Eye (tissue), 1 donor: ENCODE measurements around the gene ITSN1.

ENCODE experiments used
- DNase-seq: peaks from one replicate; pipeline ENCODE4 v3.0.0-alpha.2; 2015

Gene ITSN1

DNA sequence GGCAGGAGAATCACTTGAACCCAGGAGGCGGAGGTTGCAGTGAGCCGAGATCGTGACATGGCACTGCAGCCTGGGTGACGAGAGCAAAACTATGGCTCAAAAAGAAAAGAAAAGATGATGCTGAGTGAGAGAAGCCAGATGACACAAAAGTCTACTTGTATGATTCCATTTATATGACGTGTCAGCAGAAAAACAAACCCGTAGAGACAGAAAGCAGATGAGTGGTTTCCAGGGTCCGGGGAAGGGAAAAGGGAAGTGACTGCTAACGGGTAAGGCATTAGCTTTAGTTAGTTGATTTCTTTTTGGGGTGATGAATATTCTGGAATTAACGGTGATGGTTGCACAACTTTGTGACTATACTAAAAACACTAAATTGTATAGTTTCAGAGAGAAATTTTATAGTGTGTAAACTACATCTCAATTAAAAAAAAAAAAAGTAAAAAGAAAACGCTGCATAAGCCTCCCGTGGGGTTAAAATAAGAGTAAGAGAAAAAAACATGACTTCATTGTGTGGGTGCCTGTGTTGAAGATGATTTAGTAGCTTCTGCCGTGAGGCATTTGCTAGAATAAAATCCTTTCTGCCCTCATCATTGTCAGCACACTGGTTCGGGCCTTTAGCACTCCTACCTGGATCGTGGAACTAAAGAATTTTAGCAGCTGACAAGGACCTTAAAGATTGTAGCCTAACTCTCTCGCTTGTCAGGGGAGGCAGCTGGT, 298.0 kb downstream of the ITSN1 start:
- no peak for DNase-seq

DNA sequence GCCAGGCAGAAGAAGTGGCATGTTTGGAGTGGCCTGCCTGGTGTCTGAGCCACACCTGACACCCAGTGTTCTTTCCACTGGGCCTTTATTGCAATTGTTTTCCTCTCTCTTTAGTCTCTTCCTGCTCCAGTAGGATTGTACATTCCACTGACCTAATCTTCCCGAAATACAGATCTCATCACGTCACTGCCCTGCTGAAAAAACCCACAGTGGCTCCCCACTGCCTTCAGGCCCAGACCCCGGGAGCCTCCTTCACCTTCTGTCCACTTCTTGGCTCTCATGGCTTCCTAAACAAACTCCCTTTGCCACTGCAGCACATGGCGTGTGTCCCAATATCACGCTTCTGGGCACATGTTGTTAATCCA, 298.6 kb downstream of the ITSN1 start:
- no peak for DNase-seq

DNA sequence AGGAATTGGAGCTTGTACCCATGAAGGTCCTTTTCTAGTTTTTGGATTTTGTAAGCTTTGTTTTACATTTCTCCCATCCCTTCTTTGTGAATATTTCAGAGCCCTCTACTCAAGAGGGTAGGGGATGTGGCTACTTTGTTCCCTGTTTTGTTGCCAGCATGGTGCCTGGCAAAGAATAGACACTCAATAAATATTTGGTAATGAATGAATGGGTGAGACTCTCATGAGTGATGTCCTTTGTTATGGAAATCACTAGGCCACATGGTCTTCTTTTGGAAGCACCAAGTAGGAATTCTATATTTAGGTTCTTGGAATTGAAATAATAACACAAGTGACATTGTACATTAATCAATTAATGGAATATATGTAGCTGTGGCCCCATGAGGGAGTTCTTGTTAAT, 300.1 kb downstream of the ITSN1 start:
- no peak for DNase-seq

DNA sequence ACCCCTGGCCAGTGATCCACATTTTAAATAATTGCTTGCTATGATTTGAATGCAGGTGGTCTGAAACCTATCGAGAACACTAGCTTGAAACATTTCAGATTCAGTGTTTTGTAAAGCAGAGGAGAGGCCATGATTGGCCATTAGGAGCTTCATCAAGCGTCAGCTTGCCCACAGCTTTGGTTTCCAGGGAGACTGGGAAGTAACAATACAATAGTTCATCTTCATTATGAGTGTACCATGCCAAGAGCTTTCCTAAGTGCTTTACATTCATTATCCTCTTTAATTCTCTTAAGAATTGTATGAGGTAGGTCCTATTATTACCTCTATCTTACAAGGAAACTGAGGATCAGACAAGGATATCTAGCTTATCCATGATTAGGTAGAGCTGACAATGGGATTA, 301.0 kb downstream of the ITSN1 start:
- DNase-seq = no peak

DNA sequence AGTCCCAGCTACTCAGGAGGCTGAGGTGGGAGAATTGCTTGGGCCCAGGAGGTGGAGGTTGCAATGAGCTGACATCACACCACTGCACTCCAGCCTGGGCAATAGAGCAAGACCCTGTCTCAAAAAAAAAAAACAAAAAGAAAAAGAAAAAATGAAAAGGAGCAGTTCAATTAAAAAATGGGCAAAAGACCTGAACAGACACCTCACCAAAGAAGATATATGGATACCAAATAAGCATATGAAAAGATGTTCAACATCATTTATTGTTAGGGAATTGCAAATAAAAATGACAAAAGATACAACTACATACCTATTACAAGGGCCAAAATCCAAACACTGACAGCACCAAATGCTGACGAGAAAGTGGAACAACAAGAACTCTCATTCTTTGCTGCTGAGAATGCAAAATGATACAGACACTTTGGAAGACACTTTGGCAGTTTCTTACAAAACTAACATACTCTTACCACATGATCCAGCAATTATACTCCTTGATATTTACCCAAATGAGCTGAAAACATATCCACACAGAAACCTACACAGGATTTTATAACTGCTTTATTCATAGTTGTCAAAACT, 302.0 kb downstream of the ITSN1 start:
- DNase-seq = no peak

DNA sequence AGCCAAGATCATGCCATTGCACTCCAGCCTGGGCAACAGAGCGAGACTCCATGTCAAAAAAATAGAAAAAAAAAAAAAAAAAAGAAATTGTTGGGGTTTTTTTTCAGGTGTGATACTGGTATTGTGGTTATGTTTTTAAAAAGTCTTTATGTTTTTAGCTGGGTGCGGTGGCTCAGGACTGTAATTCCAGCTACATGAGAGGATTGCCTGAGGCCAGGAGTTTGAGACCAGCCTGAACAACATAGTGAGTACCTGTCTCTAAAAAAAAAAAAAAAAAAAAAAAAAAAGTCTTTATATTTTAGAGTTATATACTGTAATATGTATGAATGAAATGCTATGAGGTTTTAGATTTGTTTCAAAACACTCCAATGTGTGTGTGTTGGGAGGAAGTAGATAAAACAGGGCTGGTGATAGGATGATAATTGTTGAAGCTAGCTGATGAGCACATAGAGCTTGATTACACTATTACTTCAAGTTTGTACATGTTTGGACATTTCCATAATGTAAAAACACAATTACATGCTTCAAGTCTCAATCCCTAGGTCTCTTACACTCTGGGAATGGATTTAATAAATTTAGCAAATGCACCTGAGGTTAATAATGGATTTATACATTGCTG, 303.5 kb downstream of the ITSN1 start:
- no peak for DNase-seq

DNA sequence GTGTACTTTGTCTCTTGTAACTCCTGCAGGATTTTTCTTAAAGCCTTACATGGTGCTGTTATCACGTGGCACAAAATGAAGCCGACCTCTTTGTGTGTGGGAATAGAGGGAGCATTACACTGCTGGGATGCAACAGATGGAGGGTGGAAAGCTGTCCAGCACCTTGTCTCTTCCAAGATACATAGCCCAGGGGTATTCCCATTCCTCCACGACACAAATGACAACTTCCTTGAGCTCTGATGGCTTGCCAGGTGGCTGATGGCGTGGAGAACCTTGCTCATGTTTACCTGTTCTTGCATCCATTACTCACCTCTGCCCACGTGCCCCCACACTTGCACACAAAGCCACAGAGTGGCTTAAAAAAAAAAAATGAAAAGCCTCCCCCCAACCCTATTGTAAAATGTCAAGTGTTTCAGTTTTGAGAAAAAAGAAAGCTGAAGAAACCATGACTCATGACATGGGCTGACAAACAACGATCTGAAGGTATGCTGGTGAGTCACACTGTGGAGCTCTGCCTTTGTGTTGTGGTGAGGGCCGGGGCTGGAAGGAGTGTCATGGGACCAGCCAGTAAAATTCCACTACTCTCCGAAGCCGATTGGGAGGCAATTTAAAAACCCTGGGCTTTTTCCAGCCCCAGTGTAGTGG, 305.3 kb downstream of the ITSN1 start:
- peak; percentile 87 for DNase-seq

DNA sequence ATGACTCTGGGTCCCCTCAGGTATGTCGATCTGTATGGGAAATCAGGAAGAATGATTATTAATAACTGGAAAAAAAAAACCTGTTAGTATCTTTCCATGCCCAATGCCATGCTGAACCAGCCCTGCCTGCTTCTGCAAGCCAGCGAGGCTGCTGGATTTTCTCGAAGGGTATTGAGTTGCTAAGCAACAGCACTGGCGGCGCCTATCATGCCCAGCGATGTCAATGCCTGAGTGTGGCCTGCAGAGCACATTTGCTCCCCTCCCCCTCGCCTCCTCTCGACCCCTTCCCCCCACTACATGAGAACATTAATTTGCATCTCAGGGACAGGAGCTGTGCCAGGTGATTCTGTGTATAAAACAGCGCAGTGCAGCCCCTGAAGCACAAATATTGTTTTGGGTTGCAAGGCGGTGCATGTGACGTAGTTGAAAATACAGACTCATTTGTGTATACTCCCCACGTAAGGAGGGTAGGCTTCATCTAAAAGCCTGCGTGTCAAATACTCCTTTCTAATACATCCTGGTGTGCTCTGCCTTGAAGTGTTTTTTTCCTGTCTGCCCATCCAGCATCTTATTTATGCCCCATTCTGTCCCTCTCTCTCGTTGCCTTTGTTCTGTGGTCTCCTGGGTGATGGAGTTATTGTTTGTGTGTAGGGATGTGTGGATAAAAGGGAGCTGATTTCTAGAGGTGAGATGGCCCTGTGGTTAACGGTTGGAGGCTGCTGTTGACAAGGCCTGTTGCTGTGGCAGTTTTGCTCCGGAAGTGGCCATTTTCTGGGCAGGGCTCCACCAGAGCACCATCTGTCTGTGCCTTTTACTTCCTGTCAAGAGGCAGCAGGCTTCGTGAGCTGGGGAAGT, 306.0 kb downstream of the ITSN1 start:
- peak; percentile 91 for DNase-seq

DNA sequence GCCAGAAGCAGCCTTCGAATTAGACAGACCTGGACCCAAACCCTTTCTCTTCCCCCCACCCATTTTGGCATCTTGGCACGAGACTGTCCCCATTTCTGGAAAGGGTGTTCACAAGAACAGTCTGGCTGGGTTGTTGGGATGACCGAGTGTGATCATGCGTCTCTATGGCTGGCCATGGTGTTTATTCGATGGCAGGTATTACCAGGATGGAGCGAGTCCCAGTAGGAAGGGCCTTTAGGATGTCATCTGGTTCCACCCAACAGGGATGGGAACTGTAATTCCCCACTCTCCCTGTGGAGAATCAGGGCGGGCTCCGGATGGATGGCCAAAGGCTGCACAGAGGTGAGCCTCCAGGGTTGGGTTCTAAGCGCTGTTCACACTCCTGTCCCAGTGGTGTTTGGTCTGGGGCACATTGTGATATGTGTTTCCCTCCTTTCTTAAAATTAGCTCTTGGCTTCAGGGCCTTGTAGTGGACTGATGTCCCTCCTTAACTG, 306.7 kb downstream of the ITSN1 start:
- DNase-seq = no peak
